ENCODE results near the gene CACNA1F. TPM values are rescaled to one million over a fixed set of nuclear protein-coding genes. Genes with fewer than 3 reads are reported as not detected.
A peak's percentile ranks its signal among the peaks of the same experiment; 100 is the strongest.

Gene CACNA1F
- polyA plus RNA-seq, 3 donors, result 0.73 TPM; not detected in 2

DNA sequence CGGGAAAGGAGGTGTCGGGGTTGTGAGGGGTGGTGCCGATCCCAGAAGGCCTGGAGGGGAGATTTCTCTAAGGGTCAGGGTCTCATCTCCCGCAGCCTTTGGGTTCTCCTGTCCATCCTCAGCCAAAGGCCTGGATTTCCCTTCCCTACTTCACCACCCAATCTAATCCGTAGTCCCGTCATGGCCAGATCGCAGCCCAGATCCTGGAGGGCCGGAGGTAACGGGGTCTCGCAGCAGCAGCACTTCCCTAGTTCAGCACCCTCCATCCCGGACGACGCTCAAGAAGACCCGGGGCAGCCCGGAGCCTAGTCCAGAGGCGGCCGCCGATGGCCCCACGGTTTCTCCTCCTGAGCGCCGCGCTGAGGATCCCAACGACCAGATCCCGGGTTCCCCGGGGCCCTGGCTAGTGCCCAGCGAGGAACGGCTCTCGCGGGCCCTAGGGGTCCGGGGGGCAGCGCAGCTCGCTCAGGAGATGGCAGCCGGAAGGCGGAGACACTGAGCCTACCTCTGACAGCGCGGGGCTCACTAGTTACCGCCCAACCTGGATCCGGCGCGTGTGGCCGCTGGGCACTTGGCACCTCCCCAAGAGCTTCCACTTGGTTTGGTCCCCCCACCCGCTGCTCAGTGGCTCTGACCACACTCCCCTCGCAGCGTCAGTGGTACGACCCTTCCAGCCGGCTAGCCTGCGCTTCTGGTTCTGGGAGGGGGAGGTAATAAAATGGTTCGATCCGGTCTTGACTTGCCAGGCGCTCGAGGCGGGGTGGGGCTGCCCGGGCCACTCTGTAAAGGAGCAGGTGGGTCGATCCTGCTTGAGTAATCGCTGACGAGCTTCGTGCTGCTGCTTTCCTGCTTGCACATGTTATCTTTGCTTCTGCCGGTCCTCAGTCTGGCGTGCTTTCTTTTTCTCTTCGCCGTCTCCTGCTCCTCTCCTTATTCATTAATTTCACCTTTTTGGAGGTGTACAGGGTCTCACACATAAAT, 66.9 kb downstream of the CACNA1F start:
- no peaks in the 10 kb centered on the region for H3K36me3 ChIP-seq (replicated peaks in 1 of 2; ENCODE audit: control insufficient read depth in 1 of 2, insufficient read depth in 2 of 2, low read length in 2 of 2)
- peak; percentile 85 to 89 (median 87) for DNase-seq
- peaks cover 0 to 41% (median 13%) of the 10 kb centered on the region in 7 donors for H3K9me3 Mint-ChIP-seq
- peak overlapping the region; percentile 41 for H2AFZ ChIP-seq (ENCODE audit: insufficient read depth, low read depth, low read length, poor library complexity, severe bottlenecking)
- peak overlapping the region; percentile 95 to 99 (median 98) for H3K27ac Mint-ChIP-seq
- no peaks in the 10 kb centered on the region for H3K36me3 Mint-ChIP-seq
- no peaks in the 10 kb centered on the region for H3K27me3 ChIP-seq (ENCODE audit: control insufficient read depth in 2 of 2, insufficient read depth in 2 of 2, low read length in 2 of 2)
- 0% methylated on average over 36 of the region's 61 CpGs for WGBS (ENCODE audit: insufficient coverage)
- peaks cover 56 to 62% of the 10 kb centered on the region in 2 donors for H3K4me1 ChIP-seq (ENCODE audit: control insufficient read depth in 1 of 2, insufficient read depth in 2 of 2, low read length in 2 of 2)
- H3K27ac ChIP-seq (ENCODE audit: low read depth in 1 of 2, low read length in 2 of 2), result peak overlapping the region; percentile 91 to 96
- peaks cover 13% of the 10 kb centered on the region for H3K79me2 ChIP-seq (ENCODE audit: insufficient read depth, low read length)
- H3K27me3 Mint-ChIP-seq (ENCODE audit: low read depth in 3 of 3), result peaks cover 0 to 4% (median 0%) of the 10 kb centered on the region in 3 donors
- H4K20me1 ChIP-seq (ENCODE audit: insufficient read depth, low read length), result no peaks in the 10 kb centered on the region
- peaks cover 53% of the 10 kb centered on the region for H3K4me1 Mint-ChIP-seq
- no peaks in the 10 kb centered on the region for H3K9me3 ChIP-seq (replicated peaks in 1 of 2; ENCODE audit: control insufficient read depth in 1 of 2, insufficient read depth in 1 of 2, low read length in 2 of 2)
- intact Hi-C loops (cut with micrococcal nuclease), result no loop called here
- peak overlapping the region; percentile 11 to 69 (median 53) for H3K4me3 ChIP-seq (replicated peaks in 1 of 3; ENCODE audit: low read depth in 2 of 3, low read length in 3 of 3)
- TF ChIP-seq, protein P1, sequence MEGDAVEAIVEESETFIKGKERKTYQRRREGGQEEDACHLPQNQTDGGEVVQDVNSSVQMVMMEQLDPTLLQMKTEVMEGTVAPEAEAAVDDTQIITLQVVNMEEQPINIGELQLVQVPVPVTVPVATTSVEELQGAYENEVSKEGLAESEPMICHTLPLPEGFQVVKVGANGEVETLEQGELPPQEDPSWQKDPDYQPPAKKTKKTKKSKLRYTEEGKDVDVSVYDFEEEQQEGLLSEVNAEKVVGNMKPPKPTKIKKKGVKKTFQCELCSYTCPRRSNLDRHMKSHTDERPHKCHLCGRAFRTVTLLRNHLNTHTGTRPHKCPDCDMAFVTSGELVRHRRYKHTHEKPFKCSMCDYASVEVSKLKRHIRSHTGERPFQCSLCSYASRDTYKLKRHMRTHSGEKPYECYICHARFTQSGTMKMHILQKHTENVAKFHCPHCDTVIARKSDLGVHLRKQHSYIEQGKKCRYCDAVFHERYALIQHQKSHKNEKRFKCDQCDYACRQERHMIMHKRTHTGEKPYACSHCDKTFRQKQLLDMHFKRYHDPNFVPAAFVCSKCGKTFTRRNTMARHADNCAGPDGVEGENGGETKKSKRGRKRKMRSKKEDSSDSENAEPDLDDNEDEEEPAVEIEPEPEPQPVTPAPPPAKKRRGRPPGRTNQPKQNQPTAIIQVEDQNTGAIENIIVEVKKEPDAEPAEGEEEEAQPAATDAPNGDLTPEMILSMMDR (IDR thresholded peaks at IDR 0.05), result peak; percentile 47
- peak overlapping the region; percentile 76 for H3K4me2 ChIP-seq (replicated peaks; ENCODE audit: extremely low read depth, low read length, poor library complexity, severe bottlenecking)
- peak overlapping the region; percentile 79 to 92 for H3K4me3 Mint-ChIP-seq
- peak overlapping the region; percentile 83 for H3K9ac ChIP-seq (ENCODE audit: insufficient read depth, low read length, poor library complexity, severe bottlenecking)

DNA sequence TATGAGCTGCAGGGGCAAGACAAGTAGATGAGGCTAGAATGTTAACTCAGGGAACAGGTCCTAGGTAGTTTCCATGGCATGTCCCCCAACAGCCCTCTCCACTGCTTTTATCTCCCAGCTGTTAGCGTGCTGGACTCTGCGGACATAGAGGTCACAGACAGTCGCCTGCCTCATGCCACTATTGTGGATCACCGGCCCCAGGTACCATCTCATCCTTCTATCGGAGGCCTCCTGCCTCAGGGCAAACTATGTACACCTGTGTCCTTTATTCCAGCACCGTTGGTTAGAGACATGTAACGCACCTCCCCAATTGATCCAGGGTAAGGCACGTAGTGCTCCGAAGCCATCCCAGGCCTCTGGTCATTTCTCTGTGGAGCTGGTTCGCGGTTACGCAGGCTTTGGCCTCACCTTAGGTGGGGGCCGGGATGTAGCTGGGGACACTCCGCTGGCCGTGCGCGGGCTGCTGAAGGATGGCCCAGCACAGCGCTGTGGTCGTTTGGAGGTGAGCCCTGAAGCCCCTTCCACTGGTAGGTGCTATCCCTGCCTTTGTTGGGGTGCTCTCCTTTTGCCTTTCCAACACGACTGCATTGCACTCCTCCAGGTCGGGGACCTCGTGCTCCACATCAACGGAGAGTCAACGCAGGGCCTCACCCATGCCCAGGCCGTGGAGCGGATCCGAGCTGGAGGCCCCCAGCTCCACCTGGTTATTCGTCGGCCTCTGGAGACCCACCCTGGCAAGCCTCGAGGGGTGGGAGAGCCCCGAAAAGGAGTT, 68.4 kb downstream of the CACNA1F start:
- no peaks in the 10 kb centered on the region for H4K20me1 ChIP-seq (ENCODE audit: insufficient read depth, low read length)
- H3K4me1 Mint-ChIP-seq, result peaks cover 50% of the 10 kb centered on the region
- H3K9me3 ChIP-seq (replicated peaks in 1 of 2; ENCODE audit: control insufficient read depth in 1 of 2, insufficient read depth in 1 of 2, low read length in 2 of 2), result no peaks in the 10 kb centered on the region
- H3K27ac ChIP-seq (ENCODE audit: low read depth in 1 of 2, low read length in 2 of 2), result peak overlapping the region in 1 of 2 donors; percentile 81
- H3K36me3 Mint-ChIP-seq, result no peaks in the 10 kb centered on the region
- intact Hi-C loops (cut with micrococcal nuclease), result loop anchor here (1.0 to 5.0 kb wide), 2 partner anchors 8 to 42 kb away; partner anchors contain the start of gene GPKOW (in 2 of the 2)
- H3K9me3 Mint-ChIP-seq, result peaks cover 0 to 31% (median 8%) of the 10 kb centered on the region in 7 donors
- no peak overlapping the region for H3K9ac ChIP-seq (ENCODE audit: insufficient read depth, low read length, poor library complexity, severe bottlenecking)
- H3K27me3 Mint-ChIP-seq (ENCODE audit: low read depth in 3 of 3), result peaks cover 0 to 4% (median 0%) of the 10 kb centered on the region in 3 donors
- WGBS (ENCODE audit: insufficient coverage), result 94% methylated on average over 12 of the region's 31 CpGs
- H3K4me2 ChIP-seq (replicated peaks; ENCODE audit: extremely low read depth, low read length, poor library complexity, severe bottlenecking), result peak overlapping the region; percentile 76
- no peak overlapping the region for H2AFZ ChIP-seq (ENCODE audit: insufficient read depth, low read depth, low read length, poor library complexity, severe bottlenecking)
- peaks cover 13% of the 10 kb centered on the region for H3K79me2 ChIP-seq (ENCODE audit: insufficient read depth, low read length)
- peaks cover 52 to 56% of the 10 kb centered on the region in 2 donors for H3K4me1 ChIP-seq (ENCODE audit: control insufficient read depth in 1 of 2, insufficient read depth in 2 of 2, low read length in 2 of 2)
- H3K36me3 ChIP-seq (replicated peaks in 1 of 2; ENCODE audit: control insufficient read depth in 1 of 2, insufficient read depth in 2 of 2, low read length in 2 of 2), result no peaks in the 10 kb centered on the region
- peak overlapping the region; percentile 46 to 99 (median 98) for H3K27ac Mint-ChIP-seq
- H3K27me3 ChIP-seq (ENCODE audit: control insufficient read depth in 2 of 2, insufficient read depth in 2 of 2, low read length in 2 of 2), result no peaks in the 10 kb centered on the region
- peak overlapping the region in 1 of 3 experiments; percentile 69 for H3K4me3 ChIP-seq (replicated peaks in 1 of 3; ENCODE audit: low read depth in 2 of 3, low read length in 3 of 3)
- TF ChIP-seq, protein P1 (IDR thresholded peaks at IDR 0.05), result no peak
- DNase-seq, result no peak
- no peak overlapping the region for H3K4me3 Mint-ChIP-seq
